Measurements from ENCODE around the gene CFAP221. TPM values are rescaled to one million over a fixed set of nuclear protein-coding genes. Genes with fewer than 3 reads are reported as not detected.

CFAP221 gene
- total RNA-seq, 2 experiments from 2014 or later: not detected

- H3K27ac ChIP-seq (ENCODE audit: low read depth, low read length, poor library complexity, severe bottlenecking): no peak overlapping the region
- H4K20me1 ChIP-seq (ENCODE audit: insufficient read depth, low read length): no peaks in the 10 kb centered on the region
- BruUV-seq (replicated peaks): no TSS peak
- DNase-seq (ENCODE audit: low spot score): peak; percentile 47
- POLR2A ChIA-PET: no interaction called here
- intact Hi-C loops (cut with micrococcal nuclease; ENCODE audit: unreplicated experiment): loop anchor here (5.0 kb wide), 1 partner anchor 145 kb away; no protein-coding TSS in a partner anchor
- no peak for TF ChIP-seq EZH2phosphoT487 (IDR thresholded peaks at IDR 0.05; ENCODE audit: borderline replicate concordance, low read depth, low read length)
- TF ChIP-seq CTCF (conservative IDR thresholded peaks at IDR 0.05; ENCODE audit: low read length): peak; percentile 82
- CTCF ChIA-PET (ENCODE audit: unreplicated experiment): no interaction called here
- H3K4me3 ChIP-seq (ENCODE audit: low read depth, low read length, poor library complexity, severe bottlenecking): no peak overlapping the region
- H3K9me2 ChIP-seq (ENCODE audit: insufficient read depth, low read length): no peaks in the 10 kb centered on the region
- H3K79me2 ChIP-seq (ENCODE audit: insufficient read depth, low read depth, low read length): no peaks in the 10 kb centered on the region
- no peaks in the 10 kb centered on the region for H3K9me3 ChIP-seq (ENCODE audit: low read length)
- no peak overlapping the region for H3K4me2 ChIP-seq (ENCODE audit: low read length)
- H3K36me3 ChIP-seq (ENCODE audit: insufficient read depth, low read length): no peaks in the 10 kb centered on the region
- no peak overlapping the region for H2AFZ ChIP-seq (ENCODE audit: low read length)
- no peaks in the 10 kb centered on the region for H3K4me1 ChIP-seq (ENCODE audit: insufficient read depth, low read length, poor library complexity, severe bottlenecking)
These were observed 26.8 kb upstream of the CFAP221 start for GRCh38 chr2:119517433-119517832.

GRCh38 chr2:119518401-119519056 lies 25.7 kb upstream of the CFAP221 start:
- no peaks in the 10 kb centered on the region for H3K79me2 ChIP-seq (ENCODE audit: insufficient read depth, low read depth, low read length)
- BruUV-seq (replicated peaks): no TSS peak
- no peak overlapping the region for H3K4me2 ChIP-seq (ENCODE audit: low read length)
- H3K9me3 ChIP-seq (ENCODE audit: low read length): no peaks in the 10 kb centered on the region
- H4K20me1 ChIP-seq (ENCODE audit: insufficient read depth, low read length): no peaks in the 10 kb centered on the region
- no peaks in the 10 kb centered on the region for H3K36me3 ChIP-seq (ENCODE audit: insufficient read depth, low read length)
- POLR2A ChIA-PET: no interaction called here
- no peak overlapping the region for H3K4me3 ChIP-seq (ENCODE audit: low read depth, low read length, poor library complexity, severe bottlenecking)
- CTCF ChIA-PET (ENCODE audit: unreplicated experiment): no interaction called here
- DNase-seq (ENCODE audit: low spot score): no peak
- intact Hi-C loops (cut with micrococcal nuclease; ENCODE audit: unreplicated experiment): loop anchor here (5.0 kb wide), 1 partner anchor 144 kb away; no protein-coding TSS in a partner anchor
- no peaks in the 10 kb centered on the region for H3K4me1 ChIP-seq (ENCODE audit: insufficient read depth, low read length, poor library complexity, severe bottlenecking)
- no peaks in the 10 kb centered on the region for H3K9me2 ChIP-seq (ENCODE audit: insufficient read depth, low read length)
- H2AFZ ChIP-seq (ENCODE audit: low read length): no peak overlapping the region
- TF ChIP-seq EZH2phosphoT487 (IDR thresholded peaks at IDR 0.05; ENCODE audit: borderline replicate concordance, low read depth, low read length) (no peak), CTCF (conservative IDR thresholded peaks at IDR 0.05; ENCODE audit: low read length) (no peak)
- H3K27ac ChIP-seq (ENCODE audit: low read depth, low read length, poor library complexity, severe bottlenecking): no peak overlapping the region

- Histone ChIP-seq H3K9me3 (ENCODE audit: low read length) (no peaks in the 10 kb centered on the region), H4K20me1 (ENCODE audit: insufficient read depth, low read length) (no peaks in the 10 kb centered on the region), H3K4me3 (ENCODE audit: low read depth, low read length, poor library complexity, severe bottlenecking) (no peak overlapping the region), H2AFZ (ENCODE audit: low read length) (no peak overlapping the region), H3K27ac (ENCODE audit: low read depth, low read length, poor library complexity, severe bottlenecking) (no peak overlapping the region), H3K4me1 (ENCODE audit: insufficient read depth, low read length, poor library complexity, severe bottlenecking) (no peaks in the 10 kb centered on the region), H3K9me2 (ENCODE audit: insufficient read depth, low read length) (no peaks in the 10 kb centered on the region), H3K36me3 (ENCODE audit: insufficient read depth, low read length) (no peaks in the 10 kb centered on the region), H3K79me2 (ENCODE audit: insufficient read depth, low read depth, low read length) (no peaks in the 10 kb centered on the region), H3K4me2 (ENCODE audit: low read length) (no peak overlapping the region)
- intact Hi-C loops (cut with micrococcal nuclease; ENCODE audit: unreplicated experiment): loop anchor here (5.0 kb wide), 1 partner anchor 143 kb away; no protein-coding TSS in a partner anchor
- TF ChIP-seq CTCF (conservative IDR thresholded peaks at IDR 0.05; ENCODE audit: low read length): no peak
- TF ChIP-seq EZH2phosphoT487 (IDR thresholded peaks at IDR 0.05; ENCODE audit: borderline replicate concordance, low read depth, low read length): no peak
- BruUV-seq (replicated peaks): no TSS peak
- CTCF ChIA-PET (ENCODE audit: unreplicated experiment): no interaction called here
- POLR2A ChIA-PET: interaction anchor here (0.7 kb wide), 1 partner anchor 245 kb away, joined by 3 read pairs; no protein-coding TSS in a partner anchor
- DNase-seq (ENCODE audit: low spot score): no peak
These were observed 25.2 kb upstream of the CFAP221 start for GRCh38 chr2:119519057-119519408.
